HepG2 (cell line): Measurements from ENCODE around the gene EXOC3L4. TPM values are rescaled to one million over a fixed set of nuclear protein-coding genes. Genes with fewer than 3 reads are reported as not detected.

Experiments used
- ATAC-seq: fragments of 200-7000 bp; cut with Tn5 transposase; 3 replicates; pipeline ENCODE4 v1.9.1; 2020; ENCODE audit warnings: mild to moderate bottlenecking, moderate library complexity
- BruUV-seq: library from RNA; stranded (reverse); fragments of 400-500 nt; replicated peaks from 2 replicates; lab custom pipeline; 2021; lab: Mats Ljungman, UMichigan
- CTCF ChIA-PET: fragments of 300-600 bp; formaldehyde crosslinking; extraction: SDS; loops from one replicate; lab custom pipeline; 2021; ENCODE audit warnings: low total read pairs, inconsistent platforms, low intra/inter-chr PET ratio; lab: Yijun Ruan, JAX
- POLR2A ChIA-PET: fragments of 350-600 bp; sonication (Branson Sonifier 250); formaldehyde crosslinking; loops from one replicate; lab custom pipeline; 2020; ENCODE audit warnings: antibody characterized with exemption, inconsistent platforms; lab: Yijun Ruan, JAX
- DNase-seq: peaks from one replicate; pipeline ENCODE4 v3.0.0-alpha.2; 2015; ENCODE audit warnings: low spot score
- FAIRE-seq: peaks from 3 replicates; lab custom pipeline; 2011; peaks lifted over from hg19 to GRCh38; lab: Jason Lieb, UNC
- H2AFZ ChIP-seq: one replicate; pipeline ENCODE4 v1.6.1; 2011; ENCODE audit warnings: low read length, inconsistent platforms
- H3K27ac ChIP-seq: fragments of 300-600 bp; 3 replicates; pipeline ENCODE4 v1.8.0; 2011; ENCODE audit warnings: mixed run types, mild to moderate bottlenecking, mixed read lengths, low read length, inconsistent platforms; ENCODE audit not compliant: insufficient read depth; ENCODE audit errors: extremely low read length
- H3K27me3 ChIP-seq, 2 experiments: fragments of 200-600 bp in 1 of 2; 2 replicates in 1 of 2; 3 replicates in 1 of 2; pipeline versions ENCODE4 v1.6.0 to v1.8.0; 2011; ENCODE audit warnings: low read length in 2 of 2, mild to moderate bottlenecking in 2 of 2, moderate library complexity in 2 of 2, inconsistent platforms in 1 of 2; ENCODE audit not compliant: insufficient read depth in 2 of 2, control insufficient read depth in 1 of 2
- H3K36me3 ChIP-seq, 2 experiments: fragments of 200-600 bp in 1 of 2; replicated peaks in 1 of 2; 2 replicates in 1 of 2; 3 replicates in 1 of 2; pipeline versions ENCODE4 v1.5.1 to v1.8.0; 2011; ENCODE audit warnings: low read length in 2 of 2, inconsistent platforms in 1 of 2; ENCODE audit not compliant: insufficient read depth in 2 of 2, control insufficient read depth in 1 of 2
- H3K4me1 ChIP-seq: 2 replicates; pipeline ENCODE4 v1.5.1; 2012; ENCODE audit warnings: low read length, inconsistent platforms; ENCODE audit not compliant: insufficient read depth
- H3K4me2 ChIP-seq: 2 replicates; pipeline ENCODE4 v1.6.0; 2011; ENCODE audit warnings: low read depth, low read length, inconsistent platforms
- H3K4me3 ChIP-seq, 3 experiments: fragments of 200-600 bp in 1 of 3; sonication (generic), shearing (Covaris generic) in 1 of 3; replicated peaks in 1 of 3; 2 replicates each; pipeline ENCODE4 v1.5.1; 2011 to 2016; ENCODE audit warnings: low read length in 3 of 3, inconsistent platforms in 2 of 3, low read depth in 2 of 3, mild to moderate bottlenecking in 2 of 3, control low read depth in 1 of 3, mixed read lengths in 1 of 3; ENCODE audit not compliant: insufficient read depth in 1 of 3
- H3K79me2 ChIP-seq: one replicate; pipeline ENCODE4 v1.6.1; 2011; ENCODE audit warnings: low read length, inconsistent platforms; ENCODE audit not compliant: insufficient read depth
- H3K9ac ChIP-seq: 2 replicates; pipeline ENCODE4 v1.6.0; 2011; ENCODE audit warnings: mild to moderate bottlenecking, low read depth, low read length, inconsistent platforms; ENCODE audit not compliant: insufficient read depth
- H3K9me3 ChIP-seq: 2 replicates; pipeline ENCODE4 v1.5.1; 2012; ENCODE audit warnings: mild to moderate bottlenecking, low read length
- H4K20me1 ChIP-seq: 2 replicates; pipeline ENCODE4 v1.6.0; 2011; ENCODE audit warnings: inconsistent platforms, mild to moderate bottlenecking, low read length, moderate library complexity; ENCODE audit not compliant: insufficient read depth
- ZNF292 ChIP-seq: sonication (generic); formaldehyde crosslinking; IDR thresholded peaks from 2 replicates; pipeline ENCODE4 v1.8.1; 2022; ENCODE audit warnings: mild to moderate bottlenecking, low read depth, missing genetic modification reagents, borderline replicate concordance
- ZNF619 ChIP-seq: sonication (generic); formaldehyde crosslinking; IDR thresholded peaks from 2 replicates; pipeline ENCODE4 v1.4.0; 2020; ENCODE audit warnings: mild to moderate bottlenecking, missing genetic modification reagents
- ZNF720 ChIP-seq: sonication (generic); formaldehyde crosslinking; IDR thresholded peaks from 2 replicates; pipeline ENCODE4 v1.4.0; 2020; ENCODE audit warnings: missing genetic modification reagents
- WGBS: methylation state at CpG from one replicate; pipeline ENCODE4 v1.1.6; 2017; ENCODE audit warnings: low lambda C conversion rate; 5-methylcytosine and 5-hydroxymethylcytosine counted together
- in situ Hi-C: cut with HindIII; loops from 2 replicates; pipeline ENCODE4 v1.10.0; 2017; ENCODE audit warnings: low pct_unique_long_range_greater_than_20kb; ENCODE audit not compliant: extremely low pct_ligation_motif_present
- intact Hi-C: fragments of 100-400 bp; cut with micrococcal nuclease; formaldehyde crosslinking; loops from one replicate; pipeline ENCODE4 v1.10.0; 2022; ENCODE audit not compliant: unreplicated experiment
- polyA plus RNA-seq, 8 experiments: library from polyadenylated mRNA; depleted of rRNA in 3 of 8; stranded (reverse) in 7 of 8; unstranded in 1 of 8; fragments of >200 nt; fragmentation: Illumina TruSeq in 4 of 8; extraction: Trizol in 4 of 8; gene quantifications; 2 replicates each; pipeline versions ENCODE4 v1.2.1 to v1.2.3, GENCODE V29; 2011 to 2016; ENCODE audit warnings: low read depth in 4 of 8, missing spikeins in 1 of 8, mixed read lengths in 1 of 8; ENCODE audit not compliant: insufficient read depth in 1 of 8
- total RNA-seq, 5 experiments: library from RNA; depleted of rRNA; stranded (reverse); fragments of >200 nt; fragmentation: Illumina TruSeq; extraction: Trizol; gene quantifications; 2 replicates each; pipeline ENCODE4 v1.2.3, GENCODE V29; 2016; ENCODE audit warnings: low read depth in 1 of 5
- TF ChIP-seq, protein P1 (sequence below): sonication (generic); formaldehyde crosslinking; IDR thresholded peaks from 2 replicates; pipeline ENCODE4 v1.5.1; 2020; ENCODE audit warnings: mild to moderate bottlenecking, missing genetic modification reagents, moderate library complexity
- TF ChIP-seq, protein P2 (sequence below): sonication (generic); formaldehyde crosslinking; IDR thresholded peaks from 2 replicates; pipeline ENCODE4 v1.4.0; 2020; ENCODE audit warnings: missing genetic modification reagents

Gene EXOC3L4
- total and polyA plus RNA-seq, 2 of the 13 experiments (the other 11 are each of a cell fraction or from before 2014, with no cell fraction given), result 11.8 to 27.0 TPM

DNA sequence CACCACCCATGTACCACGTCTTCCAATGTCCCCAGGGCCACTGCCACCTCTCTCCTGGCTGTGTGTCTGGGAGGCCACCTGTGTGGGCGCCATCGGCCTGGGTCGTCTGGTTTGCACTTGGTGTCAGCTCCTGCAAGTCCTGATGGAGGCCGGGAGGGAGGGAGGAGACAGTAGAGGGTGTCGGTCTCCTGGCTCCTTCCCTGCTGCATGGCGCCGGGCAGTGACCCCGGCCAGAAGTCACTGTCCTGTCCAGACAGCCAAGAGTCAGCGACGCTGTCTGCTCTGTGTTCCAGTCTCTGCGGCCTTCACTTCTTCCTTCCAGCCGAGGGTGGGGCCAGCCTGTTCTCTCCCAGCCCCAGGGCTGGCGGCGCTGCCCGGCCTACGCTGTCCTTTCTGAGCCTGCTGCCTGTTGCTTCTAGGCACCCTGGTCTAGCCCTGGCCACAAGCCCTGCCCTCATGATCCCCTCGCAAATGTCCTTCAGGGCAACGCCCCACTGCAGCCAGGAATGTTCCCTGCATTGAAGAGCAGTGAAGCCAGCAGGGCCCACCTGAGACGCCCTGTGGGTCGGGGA lies 23.5 kb upstream of the EXOC3L4 start:
- H3K9ac ChIP-seq, result peak overlapping the region; percentile 24; the same call in 1 of the 2 replicates
- ChIA-PET POLR2A (interaction anchor here (0.6 kb wide), 1 partner anchor 32 kb away, joined by 4 read pairs; no protein-coding TSS in a partner anchor), CTCF (no interaction called here)
- H3K27ac ChIP-seq, result no peak overlapping the region
- BruUV-seq, result no TSS peak
- intact Hi-C loops (no loop called here), in situ Hi-C loops (no loop called here)
- no peaks in the 10 kb centered on the region for H4K20me1 ChIP-seq
- H3K4me3 ChIP-seq, result peak overlapping the region in 2 of 3 experiments; percentile 14 to 50; a peak in 2 of 6 replicates
- no peaks in the 10 kb centered on the region for H3K79me2 ChIP-seq
- peaks cover 5 to 42% of the 10 kb centered on the region in 2 experiments; a peak in 4 of 5 replicates for H3K27me3 ChIP-seq
- DNase-seq (no peak), ATAC-seq (no peak), FAIRE-seq (no peak)
- no peaks in the 10 kb centered on the region for H3K36me3 ChIP-seq
- TF ChIP-seq ZNF619 (CRISPR knock-in tag), result no peak
- TF ChIP-seq, protein P1, sequence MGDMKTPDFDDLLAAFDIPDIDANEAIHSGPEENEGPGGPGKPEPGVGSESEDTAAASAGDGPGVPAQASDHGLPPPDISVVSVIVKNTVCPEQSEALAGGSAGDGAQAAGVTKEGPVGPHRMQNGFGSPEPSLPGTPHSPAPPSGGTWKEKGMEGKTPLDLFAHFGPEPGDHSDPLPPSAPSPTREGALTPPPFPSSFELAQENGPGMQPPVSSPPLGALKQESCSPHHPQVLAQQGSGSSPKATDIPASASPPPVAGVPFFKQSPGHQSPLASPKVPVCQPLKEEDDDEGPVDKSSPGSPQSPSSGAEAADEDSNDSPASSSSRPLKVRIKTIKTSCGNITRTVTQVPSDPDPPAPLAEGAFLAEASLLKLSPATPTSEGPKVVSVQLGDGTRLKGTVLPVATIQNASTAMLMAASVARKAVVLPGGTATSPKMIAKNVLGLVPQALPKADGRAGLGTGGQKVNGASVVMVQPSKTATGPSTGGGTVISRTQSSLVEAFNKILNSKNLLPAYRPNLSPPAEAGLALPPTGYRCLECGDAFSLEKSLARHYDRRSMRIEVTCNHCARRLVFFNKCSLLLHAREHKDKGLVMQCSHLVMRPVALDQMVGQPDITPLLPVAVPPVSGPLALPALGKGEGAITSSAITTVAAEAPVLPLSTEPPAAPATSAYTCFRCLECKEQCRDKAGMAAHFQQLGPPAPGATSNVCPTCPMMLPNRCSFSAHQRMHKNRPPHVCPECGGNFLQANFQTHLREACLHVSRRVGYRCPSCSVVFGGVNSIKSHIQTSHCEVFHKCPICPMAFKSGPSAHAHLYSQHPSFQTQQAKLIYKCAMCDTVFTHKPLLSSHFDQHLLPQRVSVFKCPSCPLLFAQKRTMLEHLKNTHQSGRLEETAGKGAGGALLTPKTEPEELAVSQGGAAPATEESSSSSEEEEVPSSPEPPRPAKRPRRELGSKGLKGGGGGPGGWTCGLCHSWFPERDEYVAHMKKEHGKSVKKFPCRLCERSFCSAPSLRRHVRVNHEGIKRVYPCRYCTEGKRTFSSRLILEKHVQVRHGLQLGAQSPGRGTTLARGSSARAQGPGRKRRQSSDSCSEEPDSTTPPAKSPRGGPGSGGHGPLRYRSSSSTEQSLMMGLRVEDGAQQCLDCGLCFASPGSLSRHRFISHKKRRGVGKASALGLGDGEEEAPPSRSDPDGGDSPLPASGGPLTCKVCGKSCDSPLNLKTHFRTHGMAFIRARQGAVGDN, result 0 out of 2 replicates have a peak, but pooled peaks have one; percentile 18
- 0 out of 2 replicates have a peak, but pooled peaks have one; percentile 32 for TF ChIP-seq ZNF292 (CRISPR knock-in tag)
- no peak for TF ChIP-seq ZNF720 (CRISPR knock-in tag)
- TF ChIP-seq, protein P2, sequence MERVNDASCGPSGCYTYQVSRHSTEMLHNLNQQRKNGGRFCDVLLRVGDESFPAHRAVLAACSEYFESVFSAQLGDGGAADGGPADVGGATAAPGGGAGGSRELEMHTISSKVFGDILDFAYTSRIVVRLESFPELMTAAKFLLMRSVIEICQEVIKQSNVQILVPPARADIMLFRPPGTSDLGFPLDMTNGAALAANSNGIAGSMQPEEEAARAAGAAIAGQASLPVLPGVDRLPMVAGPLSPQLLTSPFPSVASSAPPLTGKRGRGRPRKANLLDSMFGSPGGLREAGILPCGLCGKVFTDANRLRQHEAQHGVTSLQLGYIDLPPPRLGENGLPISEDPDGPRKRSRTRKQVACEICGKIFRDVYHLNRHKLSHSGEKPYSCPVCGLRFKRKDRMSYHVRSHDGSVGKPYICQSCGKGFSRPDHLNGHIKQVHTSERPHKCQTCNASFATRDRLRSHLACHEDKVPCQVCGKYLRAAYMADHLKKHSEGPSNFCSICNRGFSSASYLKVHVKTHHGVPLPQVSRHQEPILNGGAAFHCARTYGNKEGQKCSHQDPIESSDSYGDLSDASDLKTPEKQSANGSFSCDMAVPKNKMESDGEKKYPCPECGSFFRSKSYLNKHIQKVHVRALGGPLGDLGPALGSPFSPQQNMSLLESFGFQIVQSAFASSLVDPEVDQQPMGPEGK (CRISPR knock-in tag), result peak; percentile 20; the same call in 1 of the 2 replicates
- peaks cover 87% of the 10 kb centered on the region for H3K4me1 ChIP-seq
- H3K4me2 ChIP-seq, result peak overlapping the region; percentile 61
- H3K9me3 ChIP-seq, result no peaks in the 10 kb centered on the region
- WGBS, result 34% methylated on average over 12 of the region's 21 CpGs
- no peak overlapping the region for H2AFZ ChIP-seq
